Measurements from ENCODE around the gene ZNF664. TPM values are rescaled to one million over a fixed set of nuclear protein-coding genes. Genes with fewer than 3 reads are reported as not detected.

The ZNF664 gene
- total and polyA plus RNA-seq, 9 of the 15 experiments (the other 6 are each of a cell fraction or from before 2014, with no cell fraction given): 3.3 to 101 (median 63.6) TPM

DNA sequence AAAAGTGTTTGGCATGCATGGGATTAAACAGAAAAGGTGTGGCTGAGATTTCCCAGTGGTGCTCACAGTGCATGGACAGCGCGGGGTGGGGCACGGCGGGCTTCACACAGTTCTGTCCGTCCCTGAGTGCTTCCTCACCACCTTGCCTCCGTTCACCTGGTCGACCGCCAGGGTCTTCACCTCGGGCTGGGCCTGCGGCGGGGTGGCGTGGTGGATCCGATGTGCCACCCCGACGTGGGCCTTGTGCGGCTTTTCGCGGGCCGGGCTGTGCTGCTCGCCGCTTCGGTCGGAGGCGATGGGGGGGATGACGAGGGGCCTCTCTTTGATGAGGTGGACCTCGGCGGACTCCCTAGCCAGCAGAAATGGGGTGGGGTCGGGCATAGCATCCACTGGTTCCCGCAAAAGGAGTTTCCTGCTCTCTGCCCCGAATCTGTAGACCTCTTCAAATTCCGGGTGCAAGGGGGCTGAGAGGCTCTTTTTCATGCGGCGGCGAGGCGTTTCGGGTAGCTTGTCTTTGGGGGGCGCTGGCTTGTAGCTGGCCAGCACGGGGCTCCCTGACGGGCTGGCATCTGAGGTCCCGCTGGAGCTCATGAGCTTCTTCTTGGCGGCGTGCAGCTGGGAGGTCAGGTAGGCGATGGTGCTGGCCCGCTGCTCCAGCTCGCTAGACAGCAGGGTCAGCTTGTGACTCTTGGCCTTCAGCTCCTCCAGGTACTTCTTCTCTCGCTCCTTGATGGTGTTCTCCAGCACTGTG is 35.9 kb upstream of the ZNF664 start:
- intact Hi-C loops (cut with micrococcal nuclease): no loop called here
- POLR2A ChIA-PET: interaction anchor here (0.8 kb wide), 1 partner anchor 27 kb away, joined by 3 read pairs; no protein-coding TSS in a partner anchor
- Histone ChIP-seq H3K4me1 (replicated peaks in 1 of 2; ENCODE audit: control insufficient read depth in 2 of 2, insufficient read depth in 2 of 2, low read length in 2 of 2) (peaks cover 0 to 3% of the 10 kb centered on the region in 2 experiments; a peak in 4 of 5 replicates), H3K27me3 (ENCODE audit: control insufficient read depth in 2 of 2, insufficient read depth in 2 of 2, low read length in 2 of 2) (peaks cover 46 to 85% of the 10 kb centered on the region in 2 experiments), H3K79me2 (ENCODE audit: control insufficient read depth, insufficient read depth, low read length) (no peaks in the 10 kb centered on the region), H3K9me1 (ENCODE audit: control insufficient read depth, insufficient read depth, low read length) (no peaks in the 10 kb centered on the region), H3K4me2 (ENCODE audit: insufficient read depth, low read length) (no peak overlapping the region), H4K20me1 (replicated peaks; ENCODE audit: control insufficient read depth, insufficient read depth, low read length) (peaks cover 13% of the 10 kb centered on the region), H3K9ac (ENCODE audit: insufficient read depth in 1 of 2, low read depth in 2 of 2, low read length in 2 of 2) (no peak overlapping the region), H2AFZ (ENCODE audit: low read depth, low read length) (no peak overlapping the region), H3K4me3 (no peak overlapping the region), H3K36me3 (ENCODE audit: control insufficient read depth, insufficient read depth, low read length) (no peaks in the 10 kb centered on the region), H3K9me3 (replicated peaks; ENCODE audit: control insufficient read depth, insufficient read depth, low read depth, low read length) (no peaks in the 10 kb centered on the region; the same call in 1 of the 2 replicates), H3K27ac (ENCODE audit: extremely low read depth, low read depth, low read length) (no peak overlapping the region)
- no peak for DNase-seq (ENCODE audit: extremely low read depth in 1 of 4, low spot score in 3 of 4)
- no peak for ATAC-seq
- CTCF ChIA-PET (ENCODE audit: low intra/inter-chr PET ratio): no interaction called here
- in situ Hi-C loops (cut with MboI): no loop called here
- FAIRE-seq: no peak
- TF ChIP-seq SMARCE1 (IDR thresholded peaks at IDR 0.05) (no peak), MAFK (IDR thresholded peaks at IDR 0.05; ENCODE audit: low read length) (no peak), FOXK2 (conservative IDR thresholded peaks at IDR 0.05 in 1 of 2, IDR thresholded peaks at IDR 0.05 in 1 of 2; ENCODE audit: low read depth in 2 of 2) (no peak), FOXM1 (IDR thresholded peaks at IDR 0.05; ENCODE audit: low read depth) (no peak), FOXM1 (CRISPR knock-in tag; IDR thresholded peaks at IDR 0.05; ENCODE audit: low read depth) (no peak), MAFG (tag; conservative IDR thresholded peaks at IDR 0.05) (peak; percentile 49; the same call in 1 of the 2 replicates), POLR2G (IDR thresholded peaks at IDR 0.05; ENCODE audit: low read depth, low read length) (no peak)
- TF ChIP-seq, protein P1, sequence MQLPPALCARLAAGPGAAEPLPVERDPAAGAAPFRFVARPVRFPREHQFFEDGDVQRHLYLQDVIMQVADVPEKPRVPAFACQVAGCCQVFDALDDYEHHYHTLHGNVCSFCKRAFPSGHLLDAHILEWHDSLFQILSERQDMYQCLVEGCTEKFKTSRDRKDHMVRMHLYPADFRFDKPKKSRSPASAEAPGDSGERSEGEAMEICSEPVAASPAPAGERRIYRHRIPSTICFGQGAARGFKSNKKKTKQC (CRISPR knock-in tag; IDR thresholded peaks at IDR 0.05): no peak
- WGBS (ENCODE audit: insufficient coverage, low coverage, missing lambda C conversion rate): 49% methylated on average over 31 of the region's 46 CpGs
- no TSS peak for BruUV-seq (replicated peaks)
